ENCODE data around the gene STX8.

The STX8 gene

DNA sequence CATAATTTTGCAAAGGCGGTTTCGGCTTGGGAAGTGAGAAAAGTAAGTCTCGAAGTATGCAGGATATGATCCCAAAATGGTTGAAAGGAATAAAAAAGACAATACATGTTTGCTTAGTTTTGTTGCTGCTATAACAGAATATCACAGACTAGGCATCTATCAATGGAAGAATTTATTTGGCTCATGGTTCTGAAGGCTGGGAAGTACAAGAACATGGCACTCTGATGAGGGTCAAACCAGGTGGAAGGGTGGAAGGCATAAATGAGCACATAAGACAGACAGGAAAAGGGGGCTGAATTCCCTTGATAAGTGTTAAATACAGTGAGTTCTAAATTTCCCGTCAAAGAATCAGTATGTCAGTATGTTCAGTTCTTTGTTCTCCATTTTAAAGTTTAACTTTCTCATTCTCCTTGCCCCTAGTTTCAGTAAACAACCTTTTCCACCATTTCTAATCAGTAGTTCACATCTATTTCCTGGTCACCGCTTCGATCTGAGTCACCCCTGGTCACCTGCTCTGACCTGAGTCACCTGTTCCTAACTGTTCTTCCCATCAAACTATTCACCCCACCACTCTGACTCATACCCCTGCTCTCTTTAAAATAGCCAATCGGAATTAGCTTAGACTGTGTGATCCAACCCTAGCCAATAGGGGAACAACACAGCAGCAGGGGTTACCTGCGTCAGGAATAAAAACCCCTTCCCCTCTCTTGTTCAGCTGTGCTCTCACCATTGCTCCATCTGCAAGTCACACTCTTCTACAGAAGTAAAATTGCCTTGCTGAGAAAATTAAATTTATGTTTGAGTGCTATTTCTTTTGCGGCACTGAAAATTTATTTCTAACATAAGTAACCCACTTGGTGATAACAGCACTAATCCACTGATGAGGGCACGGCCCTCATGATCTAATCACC is 240.8 kb downstream of the STX8 start:
- DNase-seq: no peak

- no peak for DNase-seq
Measured at GRCh38 chr17:9332132-9332494, 243.5 kb downstream of the STX8 start.

- DNase-seq: no peak
Measured at GRCh38 chr17:9331279-9332131, 244.1 kb downstream of the STX8 start.

- no peak for DNase-seq
Measured at GRCh38 chr17:9330611-9331271, 244.9 kb downstream of the STX8 start.

- DNase-seq: no peak
Measured at GRCh38 chr17:9330141-9330540, 245.5 kb downstream of the STX8 start.

DNA sequence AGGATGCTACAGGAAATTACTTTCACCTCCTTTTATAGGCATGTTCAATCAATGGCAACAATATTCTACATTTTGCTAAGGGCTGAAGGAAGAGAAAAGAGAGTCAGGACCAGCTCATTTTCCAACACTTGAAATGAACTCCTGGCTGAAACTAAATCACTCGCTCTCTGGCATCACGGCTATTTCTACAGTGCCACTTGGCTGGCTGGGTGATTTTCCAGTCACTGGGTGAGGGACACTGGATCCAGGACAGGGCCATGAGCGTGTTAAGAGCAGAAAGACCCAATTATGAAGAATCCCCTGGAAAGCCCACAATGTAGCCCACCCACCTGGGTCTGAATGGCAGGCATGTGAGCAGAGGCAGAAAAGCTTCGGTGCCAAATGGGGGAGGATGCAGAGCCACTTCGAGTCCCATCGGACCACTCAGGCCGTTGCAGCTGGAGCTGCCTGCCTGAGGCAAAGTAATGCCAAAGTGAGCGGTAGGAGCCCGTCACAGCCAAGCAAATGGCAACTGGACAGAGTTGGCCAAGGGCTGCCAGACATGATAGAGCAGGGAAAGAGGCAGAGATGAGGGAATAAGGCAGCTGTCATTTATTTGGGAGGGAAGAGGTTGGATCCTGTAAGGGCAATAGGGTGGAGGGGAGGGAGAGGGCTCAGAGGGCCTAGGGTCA is 246.2 kb downstream of the STX8 start:
- no peak for DNase-seq

DNA sequence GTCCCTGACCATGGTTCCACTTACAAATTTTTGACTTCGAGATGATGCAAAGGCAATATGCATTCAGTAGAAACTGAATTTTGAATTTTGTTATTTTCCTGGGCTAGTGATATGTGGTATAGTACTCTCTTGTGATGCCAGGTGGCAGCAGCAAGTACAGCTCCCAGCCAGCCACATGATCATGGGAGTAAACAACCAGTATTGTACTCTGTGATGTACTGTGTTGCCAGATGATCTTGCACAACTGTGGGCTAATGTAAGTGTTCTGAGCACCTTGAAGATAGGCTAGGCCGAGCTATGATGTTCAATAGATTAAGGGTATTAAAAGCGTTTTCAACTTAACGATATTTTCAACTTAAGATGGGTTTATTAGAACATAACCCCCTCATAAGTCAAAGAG is 250.8 kb downstream of the STX8 start:
- no peak for DNase-seq

GRCh38 chr17:9322326-9322725 is 253.3 kb downstream of the STX8 start:
- DNase-seq: no peak

GRCh38 chr17:9321890-9322289 is 253.7 kb downstream of the STX8 start:
- no peak for DNase-seq

GRCh38 chr17:9315360-9315759 is 260.3 kb downstream of the STX8 start:
- DNase-seq: no peak

- no peak for DNase-seq
Measured at GRCh38 chr17:9313346-9313745, 262.3 kb downstream of the STX8 start.

- no peak for DNase-seq
Measured at GRCh38 chr17:9309216-9309615, 266.4 kb downstream of the STX8 start.

- DNase-seq: no peak
Measured at GRCh38 chr17:9308069-9308468, 267.6 kb downstream of the STX8 start.

DNA sequence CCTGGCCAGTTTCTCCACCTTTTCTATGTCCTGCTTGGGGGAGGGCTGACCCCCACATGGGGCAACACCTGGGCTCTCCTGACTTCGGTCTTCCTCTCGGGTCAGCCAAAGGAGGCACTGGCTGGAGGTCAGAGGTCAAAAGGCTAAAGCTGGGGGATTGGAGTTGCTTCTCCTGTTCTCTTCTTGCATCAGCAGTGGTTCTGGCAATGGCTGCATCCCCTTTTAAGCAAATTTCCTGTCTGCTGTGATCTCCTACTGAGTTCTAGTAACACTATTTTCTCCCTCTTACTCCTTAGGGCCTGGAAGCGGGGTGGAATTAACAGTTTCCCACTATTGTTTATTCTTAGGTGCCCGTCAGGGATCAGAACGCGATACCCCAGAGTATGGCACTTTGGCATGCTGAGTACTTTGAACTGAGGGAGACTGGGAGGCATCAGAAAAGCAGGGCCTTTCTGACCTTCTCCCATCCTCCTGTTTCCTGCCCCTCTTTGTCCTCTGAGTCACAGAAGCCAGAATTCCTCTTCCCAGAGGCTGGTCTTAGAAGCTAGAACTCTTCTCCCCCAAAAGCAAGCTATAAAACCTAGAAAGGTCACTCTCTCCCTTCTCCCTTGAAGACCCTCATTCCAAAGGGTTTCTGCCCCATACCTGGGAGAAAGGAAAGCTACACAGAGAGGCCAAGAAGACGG is 268.2 kb downstream of the STX8 start:
- DNase-seq: no peak

DNA sequence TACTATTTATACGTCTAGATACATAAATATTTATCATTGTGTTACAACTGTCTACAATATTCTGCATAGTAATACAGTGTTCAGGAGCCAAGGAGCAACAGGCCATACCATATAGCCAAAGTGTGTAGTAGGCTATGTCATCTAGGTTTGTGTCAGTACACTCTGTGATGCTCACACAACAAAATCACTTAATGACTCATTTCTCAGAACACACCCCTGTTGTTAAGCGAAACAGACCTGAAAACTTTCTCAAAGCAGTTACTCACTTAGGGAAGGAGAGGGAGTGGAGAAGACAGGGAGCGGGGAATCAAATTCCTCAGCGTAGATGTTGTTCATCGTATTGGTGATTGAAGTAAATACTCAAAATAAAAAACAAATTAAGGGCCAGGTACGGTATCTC is 269.5 kb downstream of the STX8 start:
- no peak for DNase-seq

DNA sequence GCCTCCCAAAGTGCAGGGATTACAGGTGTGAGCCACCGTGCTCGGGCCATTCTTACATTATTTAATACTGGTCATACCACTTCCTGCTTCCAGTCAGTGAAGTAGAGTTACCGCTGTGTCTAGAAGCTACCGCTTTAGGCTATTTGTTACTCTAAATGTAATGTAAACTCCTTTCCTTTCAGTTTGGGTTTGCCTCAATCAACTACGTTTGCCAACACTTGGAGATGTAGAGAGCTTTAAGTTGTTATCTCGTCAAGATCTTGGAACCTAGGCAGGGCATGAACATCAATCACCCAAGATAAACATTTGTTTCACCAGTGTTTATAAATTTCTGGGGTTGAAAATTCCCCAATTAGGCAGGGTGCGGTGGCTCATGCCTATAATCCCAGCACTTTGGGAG is 275.9 kb downstream of the STX8 start:
- no peak for DNase-seq

DNA sequence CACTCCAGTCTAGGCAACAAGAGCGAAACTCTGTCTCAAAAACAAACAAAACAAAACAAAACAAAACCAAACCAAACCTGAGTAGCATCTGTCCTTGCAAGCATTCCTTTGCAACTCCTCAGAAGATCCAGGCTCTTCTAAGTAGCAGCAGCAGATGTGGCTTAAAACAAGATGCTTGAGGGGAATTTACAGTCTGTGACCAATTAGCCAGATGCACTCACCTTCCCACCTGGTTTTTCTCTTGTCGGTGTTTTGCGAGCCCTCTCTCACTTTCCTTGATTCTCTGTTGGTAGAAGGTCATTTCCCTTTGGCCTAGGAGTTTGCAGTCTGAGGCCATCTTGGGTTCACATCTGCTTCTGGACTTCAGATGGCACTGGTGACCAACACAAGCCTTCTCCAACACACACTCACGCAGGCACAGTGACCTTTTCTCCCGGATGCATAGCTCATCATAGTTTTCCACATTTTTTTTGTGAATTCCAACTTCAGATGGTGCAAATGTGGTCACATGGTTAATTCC is 276.8 kb downstream of the STX8 start:
- no peak for DNase-seq

- DNase-seq: no peak
Measured at GRCh38 chr17:9298135-9298534, 277.5 kb downstream of the STX8 start.

DNA sequence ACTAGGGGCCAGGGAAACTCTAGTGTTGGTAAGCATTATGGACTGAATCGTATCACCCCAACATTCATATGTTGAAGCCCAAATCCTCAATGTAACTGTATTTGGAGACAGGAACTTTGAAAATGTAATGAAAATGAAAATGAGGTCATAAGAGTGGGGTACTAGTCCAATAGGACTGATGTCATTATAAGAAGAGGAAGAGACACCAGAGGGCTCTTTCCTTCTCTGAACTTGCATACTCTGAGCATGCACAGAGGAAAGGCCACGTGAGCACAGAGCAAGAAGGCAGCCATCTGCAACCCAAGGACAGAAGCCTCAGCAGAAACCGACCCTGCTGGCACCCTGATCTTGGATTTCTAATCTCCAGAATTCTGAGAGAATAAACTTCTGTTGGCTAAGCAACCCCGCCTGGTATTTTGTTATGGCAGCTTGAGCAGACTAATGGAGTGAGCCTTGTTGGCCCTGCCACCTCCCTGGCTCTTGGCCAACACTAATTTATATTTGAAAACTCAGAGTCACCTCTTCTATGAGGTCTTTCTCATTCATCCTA is 280.9 kb downstream of the STX8 start:
- DNase-seq: no peak

GRCh38 chr17:9292561-9292941 is 283.1 kb downstream of the STX8 start:
- DNase-seq: no peak

DNA sequence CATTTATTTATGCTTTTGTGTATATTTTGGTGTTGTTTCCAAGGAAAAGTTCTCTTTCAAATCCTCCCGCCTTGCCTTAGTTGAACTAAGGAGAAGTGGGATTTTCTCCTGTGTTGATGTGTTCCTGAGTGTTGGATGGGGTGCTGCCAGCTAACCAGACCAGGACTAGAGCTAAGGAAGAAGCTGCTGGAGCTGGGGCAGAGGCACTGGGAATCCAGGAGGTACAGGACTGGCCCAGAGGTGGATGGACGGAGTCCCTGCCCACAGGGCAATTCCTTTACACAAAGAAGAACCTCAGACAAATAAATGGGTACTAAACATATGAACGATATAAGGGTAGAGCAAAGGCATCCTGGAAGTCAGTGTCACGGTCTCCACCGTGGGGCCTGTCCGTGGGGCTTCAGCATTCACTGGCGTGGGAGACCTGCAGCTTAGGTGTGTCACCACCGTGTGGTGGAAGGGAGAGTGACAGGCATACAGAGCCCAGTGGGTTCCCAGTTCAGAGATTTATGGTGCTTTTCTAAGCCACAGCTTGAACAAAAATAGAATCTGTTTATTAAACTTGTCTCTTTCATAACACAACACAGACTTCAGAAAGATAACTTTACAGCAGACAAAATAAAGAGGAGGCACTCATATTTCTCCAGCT is 283.6 kb downstream of the STX8 start:
- peak; percentile 69 for DNase-seq
